HepG2 (cell line): ENCODE data around the gene TMEM218. TPM values are rescaled to one million over a fixed set of nuclear protein-coding genes. Genes with fewer than 3 reads are reported as not detected.

ENCODE experiments used
- ATAC-seq: fragments of 200-7000 bp; cut with Tn5 transposase; 3 replicates; pipeline ENCODE4 v1.9.1; 2020; ENCODE audit warnings: mild to moderate bottlenecking, moderate library complexity
- BruUV-seq: library from RNA; stranded (reverse); fragments of 400-500 nt; replicated peaks from 2 replicates; lab custom pipeline; 2021; lab: Mats Ljungman, UMichigan
- CTCF ChIA-PET: fragments of 300-600 bp; formaldehyde crosslinking; extraction: SDS; loops from one replicate; lab custom pipeline; 2021; ENCODE audit warnings: low total read pairs, inconsistent platforms, low intra/inter-chr PET ratio; lab: Yijun Ruan, JAX
- POLR2A ChIA-PET: fragments of 350-600 bp; sonication (Branson Sonifier 250); formaldehyde crosslinking; loops from one replicate; lab custom pipeline; 2020; ENCODE audit warnings: antibody characterized with exemption, inconsistent platforms; lab: Yijun Ruan, JAX
- DNase-seq: peaks from one replicate; pipeline ENCODE4 v3.0.0-alpha.2; 2015; ENCODE audit warnings: low spot score
- FAIRE-seq: peaks from 3 replicates; lab custom pipeline; 2011; peaks lifted over from hg19 to GRCh38; lab: Jason Lieb, UNC
- H2AFZ ChIP-seq: one replicate; pipeline ENCODE4 v1.6.1; 2011; ENCODE audit warnings: low read length, inconsistent platforms
- H3K27ac ChIP-seq: fragments of 300-600 bp; 3 replicates; pipeline ENCODE4 v1.8.0; 2011; ENCODE audit warnings: mixed run types, mild to moderate bottlenecking, mixed read lengths, low read length, inconsistent platforms; ENCODE audit not compliant: insufficient read depth; ENCODE audit errors: extremely low read length
- H3K27me3 ChIP-seq, 2 experiments: fragments of 200-600 bp in 1 of 2; 2 replicates in 1 of 2; 3 replicates in 1 of 2; pipeline versions ENCODE4 v1.6.0 to v1.8.0; 2011; ENCODE audit warnings: low read length in 2 of 2, mild to moderate bottlenecking in 2 of 2, moderate library complexity in 2 of 2, inconsistent platforms in 1 of 2; ENCODE audit not compliant: insufficient read depth in 2 of 2, control insufficient read depth in 1 of 2
- H3K36me3 ChIP-seq, 2 experiments: fragments of 200-600 bp in 1 of 2; replicated peaks in 1 of 2; 2 replicates in 1 of 2; 3 replicates in 1 of 2; pipeline versions ENCODE4 v1.5.1 to v1.8.0; 2011; ENCODE audit warnings: low read length in 2 of 2, inconsistent platforms in 1 of 2; ENCODE audit not compliant: insufficient read depth in 2 of 2, control insufficient read depth in 1 of 2
- H3K4me1 ChIP-seq: 2 replicates; pipeline ENCODE4 v1.5.1; 2012; ENCODE audit warnings: low read length, inconsistent platforms; ENCODE audit not compliant: insufficient read depth
- H3K4me2 ChIP-seq: 2 replicates; pipeline ENCODE4 v1.6.0; 2011; ENCODE audit warnings: low read depth, low read length, inconsistent platforms
- H3K4me3 ChIP-seq, 3 experiments: fragments of 200-600 bp in 1 of 3; sonication (generic), shearing (Covaris generic) in 1 of 3; replicated peaks in 1 of 3; 2 replicates each; pipeline ENCODE4 v1.5.1; 2011 to 2016; ENCODE audit warnings: low read length in 3 of 3, inconsistent platforms in 2 of 3, low read depth in 2 of 3, mild to moderate bottlenecking in 2 of 3, control low read depth in 1 of 3, mixed read lengths in 1 of 3; ENCODE audit not compliant: insufficient read depth in 1 of 3
- H3K79me2 ChIP-seq: one replicate; pipeline ENCODE4 v1.6.1; 2011; ENCODE audit warnings: low read length, inconsistent platforms; ENCODE audit not compliant: insufficient read depth
- H3K9ac ChIP-seq: 2 replicates; pipeline ENCODE4 v1.6.0; 2011; ENCODE audit warnings: mild to moderate bottlenecking, low read depth, low read length, inconsistent platforms; ENCODE audit not compliant: insufficient read depth
- H3K9me3 ChIP-seq: 2 replicates; pipeline ENCODE4 v1.5.1; 2012; ENCODE audit warnings: mild to moderate bottlenecking, low read length
- H4K20me1 ChIP-seq: 2 replicates; pipeline ENCODE4 v1.6.0; 2011; ENCODE audit warnings: inconsistent platforms, mild to moderate bottlenecking, low read length, moderate library complexity; ENCODE audit not compliant: insufficient read depth
- AGO1 ChIP-seq: fragments of 200-400 bp; formaldehyde crosslinking; IDR thresholded peaks from 2 replicates; pipeline ENCODE4 v1.6.1; 2017; ENCODE audit warnings: mild to moderate bottlenecking, low read depth, low read length, moderate library complexity; ENCODE audit not compliant: poor library complexity, severe bottlenecking
- HNF1A ChIP-seq, 2 experiments: sonication (generic) in 1 of 2; formaldehyde crosslinking in 1 of 2; IDR thresholded peaks; 2 replicates each; pipeline versions ENCODE4 v1.4.0 to v1.6.1; 2016 to 2020; ENCODE audit warnings: borderline replicate concordance in 1 of 2, low read depth in 1 of 2, mild to moderate bottlenecking in 1 of 2, missing genetic modification reagents in 1 of 2
- ZNF629 ChIP-seq: sonication (generic); formaldehyde crosslinking; conservative IDR thresholded peaks from 2 replicates; pipeline ENCODE4 v1.5.0; 2020; ENCODE audit warnings: missing genetic modification reagents
- WGBS: methylation state at CpG from one replicate; pipeline ENCODE4 v1.1.6; 2017; ENCODE audit warnings: low lambda C conversion rate; 5-methylcytosine and 5-hydroxymethylcytosine counted together
- in situ Hi-C: cut with HindIII; loops from 2 replicates; pipeline ENCODE4 v1.10.0; 2017; ENCODE audit warnings: low pct_unique_long_range_greater_than_20kb; ENCODE audit not compliant: extremely low pct_ligation_motif_present
- intact Hi-C: fragments of 100-400 bp; cut with micrococcal nuclease; formaldehyde crosslinking; loops from one replicate; pipeline ENCODE4 v1.10.0; 2022; ENCODE audit not compliant: unreplicated experiment
- polyA plus RNA-seq, 8 experiments: library from polyadenylated mRNA; depleted of rRNA in 3 of 8; stranded (reverse) in 7 of 8; unstranded in 1 of 8; fragments of >200 nt; fragmentation: Illumina TruSeq in 4 of 8; extraction: Trizol in 4 of 8; gene quantifications; 2 replicates each; pipeline versions ENCODE4 v1.2.1 to v1.2.3, GENCODE V29; 2011 to 2016; ENCODE audit warnings: low read depth in 4 of 8, missing spikeins in 1 of 8, mixed read lengths in 1 of 8; ENCODE audit not compliant: insufficient read depth in 1 of 8
- total RNA-seq, 5 experiments: library from RNA; depleted of rRNA; stranded (reverse); fragments of >200 nt; fragmentation: Illumina TruSeq; extraction: Trizol; gene quantifications; 2 replicates each; pipeline ENCODE4 v1.2.3, GENCODE V29; 2016; ENCODE audit warnings: low read depth in 1 of 5

The TMEM218 gene
- total and polyA plus RNA-seq, 2 of the 13 experiments (the other 11 are each of a cell fraction or from before 2014, with no cell fraction given): 11.8 to 14.0 TPM

DNA sequence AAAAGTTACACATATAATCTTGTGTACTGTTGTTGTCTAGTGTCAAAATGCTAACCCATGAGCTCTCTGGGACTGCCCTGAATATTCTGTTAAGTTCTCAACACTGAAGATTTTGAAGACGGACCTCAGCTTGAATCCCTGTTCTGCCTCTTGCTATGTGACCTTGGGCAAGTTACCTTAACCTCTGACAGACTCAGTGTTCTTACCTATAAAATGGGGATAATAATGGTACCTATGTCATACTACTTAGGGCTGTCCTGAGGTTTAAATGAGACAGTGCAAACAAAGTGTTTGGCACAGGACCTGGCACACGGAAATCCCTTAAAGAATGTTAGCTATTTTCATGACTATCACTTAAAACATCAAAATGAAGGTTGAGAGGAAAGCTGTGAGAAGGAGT, 11.3 kb downstream of the TMEM218 start:
- Histone ChIP-seq H2AFZ (no peak overlapping the region), H3K27ac (no peak overlapping the region), H3K36me3 (peaks cover 0 to 6% of the 10 kb centered on the region in 2 experiments; a peak in 2 of 5 replicates), H4K20me1 (no peaks in the 10 kb centered on the region), H3K9ac (no peak overlapping the region), H3K4me2 (no peak overlapping the region), H3K9me3 (no peaks in the 10 kb centered on the region), H3K79me2 (no peaks in the 10 kb centered on the region), H3K27me3 (no peaks in the 10 kb centered on the region), H3K4me3 (no peak overlapping the region), H3K4me1 (no peaks in the 10 kb centered on the region)
- peak; percentile 56; the same call in 1 of the 2 replicates for TF ChIP-seq ZNF629 (CRISPR knock-in tag)
- no peak for TF ChIP-seq AGO1
- POLR2A ChIA-PET: no interaction called here
- intact Hi-C loops: no loop called here
- DNase-seq (no peak), FAIRE-seq (no peak), ATAC-seq (no peak)
- 92% methylated on average over 2 of the region's 2 CpGs for WGBS
- no TSS peak for BruUV-seq
- CTCF ChIA-PET: no interaction called here
- in situ Hi-C loops: no loop called here

- Histone ChIP-seq H3K79me2 (no peaks in the 10 kb centered on the region), H3K4me1 (no peaks in the 10 kb centered on the region), H3K9ac (no peak overlapping the region), H3K9me3 (no peaks in the 10 kb centered on the region), H3K4me2 (no peak overlapping the region), H3K36me3 (peaks cover 0 to 3% of the 10 kb centered on the region in 2 experiments; a peak in 1 of 5 replicates), H2AFZ (no peak overlapping the region), H3K27me3 (no peaks in the 10 kb centered on the region), H4K20me1 (no peaks in the 10 kb centered on the region), H3K27ac (no peak overlapping the region), H3K4me3 (no peak overlapping the region)
- WGBS: 89% methylated on average over 2 of the region's 2 CpGs
- ChIA-PET POLR2A (interaction anchor here (1.5 kb wide), 1 partner anchor 17 kb away, joined by 3 read pairs; the partner anchor contains the start of gene TMEM218), CTCF (no interaction called here)
- in situ Hi-C loops (loop anchor here (5.0 kb wide), 1 partner anchor 48 kb away; no protein-coding TSS in a partner anchor), intact Hi-C loops (no loop called here)
- DNase-seq (no peak), FAIRE-seq (no peak), ATAC-seq (no peak)
- no TSS peak for BruUV-seq
- TF ChIP-seq HNF1A (IDR thresholded peaks at IDR 0.05; ENCODE audit: low read depth) (no peak), HNF1A (CRISPR knock-in tag; IDR thresholded peaks at IDR 0.05; ENCODE audit: borderline replicate concordance) (no peak)
These were observed 16.7 kb downstream of the TMEM218 start for GRCh38 chr11:125094731-125095130.
